Gastroesophageal sphincter (tissue), 4 donors: ENCODE data around the gene LHX6. TPM values are rescaled to one million over a fixed set of nuclear protein-coding genes. Genes with fewer than 3 reads are reported as not detected.

ENCODE experiments used
- ATAC-seq: fragments of 150-250 bp; one replicate; pipeline ENCODE4 v1.9.1; 2016; ENCODE audit warnings: mild to moderate bottlenecking, moderate library complexity
- H3K27ac ChIP-seq, 4 donors: fragments of 200-600 bp; sonication (generic) in 3 of 4; 1 replicate in 3 of 4; 2 replicates in 1 of 4; pipeline ENCODE4 v1.5.1; 2016 to 2019
- H3K27me3 ChIP-seq: fragments of 200-600 bp; sonication (generic); one replicate; pipeline ENCODE4 v1.5.1; 2019
- H3K36me3 ChIP-seq, 2 donors: fragments of 200-600 bp; sonication (generic); one replicate each; pipeline ENCODE4 v1.5.1; 2019; ENCODE audit warnings: control low read depth in 1 of 2
- H3K4me1 ChIP-seq, 3 donors: fragments of 200-600 bp; sonication (generic); 1 replicate in 2 of 3; 2 replicates in 1 of 3; pipeline ENCODE4 v1.5.1; 2016 to 2019; ENCODE audit warnings: control low read depth in 2 of 3
- H3K4me3 ChIP-seq, 2 donors: fragments of 200-600 bp; sonication (generic); one replicate each; pipeline ENCODE4 v1.5.1; 2019; ENCODE audit warnings: mild to moderate bottlenecking in 1 of 2, moderate library complexity in 1 of 2
- H3K9me3 ChIP-seq, 3 donors: fragments of 200-600 bp; sonication (generic); one replicate each; pipeline ENCODE4 v1.5.1; 2017 to 2019; ENCODE audit warnings: control low read depth in 2 of 3
- CTCF ChIP-seq, 4 experiments: fragments of 200-600 bp in 2 of 4; fragments of 450-650 bp in 2 of 4; sonication (generic) in 1 of 4; IDR thresholded peaks; one replicate each; pipeline ENCODE4 v1.5.1; 2017 to 2019; ENCODE audit warnings: antibody characterized with exemption in 4 of 4, mild to moderate bottlenecking in 2 of 4, moderate library complexity in 2 of 4
- EP300 ChIP-seq: sonication (generic); formaldehyde crosslinking; IDR thresholded peaks from one replicate; pipeline ENCODE4 v1.6.1; 2017; ENCODE audit warnings: antibody characterized with exemption, mild to moderate bottlenecking
- POLR2A ChIP-seq, 2 donors: fragments of 450-650 bp; IDR thresholded peaks; one replicate each; pipeline ENCODE4 v1.6.1; 2017; ENCODE audit warnings: antibody characterized with exemption in 2 of 2, mild to moderate bottlenecking in 2 of 2, moderate library complexity in 1 of 2
- POLR2AphosphoS5 ChIP-seq: sonication (generic); formaldehyde crosslinking; IDR thresholded peaks from one replicate; pipeline ENCODE4 v1.6.1; 2017; ENCODE audit warnings: antibody characterized with exemption
- WGBS, 2 donors: methylation state at CpG; one replicate each; pipeline ENCODE4 v1.1.5; 2018; ENCODE audit warnings: low coverage in 1 of 2; 5-methylcytosine and 5-hydroxymethylcytosine counted together
- total RNA-seq, 4 donors: library from RNA; depleted of rRNA; stranded (reverse); fragments of >200 nt; gene quantifications; one replicate each; pipeline ENCODE4 v1.1.0, GENCODE V29; 2016

LHX6 gene
- total RNA-seq, 4 donors from 2014 or later, result 1.7 to 13.0 (median 4.9) TPM

DNA sequence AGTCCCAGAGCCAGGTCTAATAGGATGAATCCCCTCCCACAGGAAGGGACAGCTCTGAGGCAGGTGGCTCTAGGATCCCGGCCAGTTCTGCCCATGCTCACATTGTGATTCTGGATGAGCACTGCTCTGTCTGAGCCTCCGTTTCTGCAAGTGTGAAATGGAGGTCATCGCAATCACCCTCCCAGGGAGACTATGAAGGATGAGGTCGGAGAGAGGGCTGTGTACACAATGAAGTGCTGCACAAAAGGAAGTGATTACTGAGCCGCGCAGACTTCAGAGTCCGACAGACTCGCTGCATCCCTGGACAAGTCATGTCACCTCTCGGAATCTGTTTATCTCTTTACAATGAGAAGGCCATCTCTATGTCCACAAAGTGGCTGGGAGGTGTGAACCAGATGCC, 21.7 kb downstream of the LHX6 start:
- 43% methylated on average over 1 of the region's 9 CpGs; no CpG with 5 or more reads in 1 of the 2 donors for WGBS, 2 donors
- Histone ChIP-seq H3K4me3 (no peak overlapping the region), H3K27me3 (peaks cover 40% of the 10 kb centered on the region), H3K4me1 (no peaks in the 10 kb centered on the region), H3K27ac (no peak overlapping the region), H3K36me3 (no peaks in the 10 kb centered on the region), H3K9me3 (no peaks in the 10 kb centered on the region)
- TF ChIP-seq POLR2AphosphoS5 (no peak), CTCF (IDR thresholded peaks at IDR 0.05) (no peak), POLR2A (IDR thresholded peaks at IDR 0.05) (no peak), EP300 (no peak)
- no peak for ATAC-seq

GRCh38 chr9:122206118-122207046, 22.4 kb downstream of the LHX6 start:
- peak; percentile 5 for ATAC-seq
- Histone ChIP-seq H3K9me3 (no peaks in the 10 kb centered on the region), H3K27ac (no peak overlapping the region), H3K4me3 (no peak overlapping the region), H3K27me3 (peaks cover 33% of the 10 kb centered on the region), H3K4me1 (no peaks in the 10 kb centered on the region), H3K36me3 (no peaks in the 10 kb centered on the region)
- TF ChIP-seq EP300 (no peak), POLR2AphosphoS5 (no peak), CTCF (IDR thresholded peaks at IDR 0.05) (no peak), POLR2A (IDR thresholded peaks at IDR 0.05) (no peak)
- WGBS, 2 donors, result 69 to 85% methylated on average over 4 to 6 of the region's 9 CpGs

DNA sequence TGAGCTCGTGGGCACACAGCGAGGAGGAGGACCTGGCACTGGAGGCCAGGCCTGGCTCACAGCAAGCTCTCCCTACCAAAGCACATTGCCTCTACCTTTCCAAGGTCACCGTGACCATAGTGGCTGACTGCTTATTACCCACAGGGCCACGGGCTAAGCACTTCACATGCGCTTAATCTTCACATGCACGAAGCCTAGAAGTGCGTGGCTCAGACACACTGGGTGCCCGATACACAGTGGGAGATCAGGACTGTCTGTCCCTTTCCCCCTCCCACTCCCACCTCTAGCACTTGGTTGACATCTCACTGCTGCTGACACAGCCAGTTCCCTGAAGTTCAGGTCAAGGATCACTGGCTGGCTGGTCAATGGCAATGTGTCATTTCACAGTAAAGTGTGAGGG, 23.6 kb downstream of the LHX6 start:
- 33% methylated on average over 1 of the region's 8 CpGs; no CpG with 5 or more reads in 1 of the 2 donors for WGBS, 2 donors
- Histone ChIP-seq H3K27me3 (peaks cover 21% of the 10 kb centered on the region), H3K27ac (no peak overlapping the region), H3K9me3 (no peaks in the 10 kb centered on the region), H3K4me1 (no peaks in the 10 kb centered on the region), H3K36me3 (no peaks in the 10 kb centered on the region), H3K4me3 (no peak overlapping the region)
- ATAC-seq, result no peak
- TF ChIP-seq POLR2A (IDR thresholded peaks at IDR 0.05) (no peak), EP300 (no peak), CTCF (IDR thresholded peaks at IDR 0.05) (no peak), POLR2AphosphoS5 (no peak)

DNA sequence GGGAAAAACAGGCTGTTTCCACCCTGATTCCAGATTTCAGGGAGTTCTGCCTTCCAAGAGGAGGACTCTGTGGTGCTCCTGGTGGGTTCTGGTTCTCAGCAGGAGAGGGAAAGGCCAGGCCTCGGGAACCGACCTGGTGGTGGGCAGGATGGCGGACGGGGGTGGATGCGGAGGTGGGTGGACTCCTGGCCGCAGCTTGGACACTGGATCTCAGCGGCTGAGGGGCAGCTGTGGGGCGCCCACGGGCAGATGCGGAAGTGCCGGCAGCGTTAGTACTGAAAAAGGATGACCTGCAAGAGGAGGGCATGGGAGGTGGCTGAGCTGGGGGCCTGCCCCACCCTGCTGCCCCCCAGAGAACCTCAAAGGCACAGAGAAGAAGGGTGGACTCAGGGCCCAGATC, 24.3 kb downstream of the LHX6 start:
- WGBS, 2 donors, result 87% methylated on average over 6 of the region's 12 CpGs; no CpG with 5 or more reads in 1 of the 2 donors
- H3K4me3 ChIP-seq, result no peak overlapping the region
- no peak for ATAC-seq
- H3K4me1 ChIP-seq, result no peaks in the 10 kb centered on the region
- no peak overlapping the region for H3K27ac ChIP-seq
- no peaks in the 10 kb centered on the region for H3K36me3 ChIP-seq
- H3K27me3 ChIP-seq, result peaks cover 14% of the 10 kb centered on the region
- H3K9me3 ChIP-seq, result no peaks in the 10 kb centered on the region
- no peak for TF ChIP-seq CTCF (IDR thresholded peaks at IDR 0.05)
- no peak for TF ChIP-seq POLR2A (IDR thresholded peaks at IDR 0.05)

- whole genome bisulfite sequencing, 2 donors, result 80 to 82% methylated on average over 3 to 5 of the region's 5 CpGs
- Histone ChIP-seq H3K9me3 (no peaks in the 10 kb centered on the region), H3K27me3 (peaks cover 10% of the 10 kb centered on the region), H3K27ac (no peak overlapping the region), H3K4me1 (no peaks in the 10 kb centered on the region), H3K4me3 (no peak overlapping the region), H3K36me3 (no peaks in the 10 kb centered on the region)
- TF ChIP-seq CTCF (IDR thresholded peaks at IDR 0.05) (no peak), POLR2AphosphoS5 (no peak), POLR2A (IDR thresholded peaks at IDR 0.05) (no peak), EP300 (no peak)
- no peak for ATAC-seq
These were observed 24.7 kb downstream of the LHX6 start for GRCh38 chr9:122204055-122204454.
